Neural progenitor cell (in vitro differentiated cells): ENCODE results near the gene PPARA. TPM values are rescaled to one million over a fixed set of nuclear protein-coding genes. Genes with fewer than 3 reads are reported as not detected.
A peak's percentile ranks its signal among the peaks of the same experiment; 100 is the strongest.

Source experiments
- DNase-seq: peaks from one replicate; pipeline ENCODE4 v3.0.0-alpha.2; 2016; ENCODE audit warnings: low spot score
- H2AFZ ChIP-seq: fragments of 200-600 bp; sonication (generic); replicated peaks from 2 replicates; pipeline ENCODE4 v1.6.1; 2016; ENCODE audit warnings: antibody characterized with exemption
- H3F3A ChIP-seq: fragments of 200-600 bp; sonication (generic); 2 replicates; pipeline ENCODE4 v1.6.1; 2016; ENCODE audit warnings: antibody characterized with exemption, low read depth
- H3K27ac ChIP-seq: fragments of 200-600 bp; sonication (generic); 2 replicates; pipeline ENCODE4 v1.5.1; 2016; ENCODE audit warnings: mild to moderate bottlenecking
- H3K27me3 ChIP-seq: fragments of 200-600 bp; sonication (generic); 2 replicates; pipeline ENCODE4 v1.6.1; 2016; ENCODE audit warnings: mild to moderate bottlenecking, moderate library complexity
- H3K36me3 ChIP-seq: fragments of 200-600 bp; sonication (generic); 2 replicates; pipeline ENCODE4 v1.5.1; 2016
- H3K4me1 ChIP-seq: fragments of 200-600 bp; sonication (generic); 2 replicates; pipeline ENCODE4 v1.6.1; 2016; ENCODE audit warnings: mixed run types
- H3K4me2 ChIP-seq: fragments of 200-600 bp; sonication (generic); 2 replicates; pipeline ENCODE4 v1.6.1; 2016
- H3K4me3 ChIP-seq: fragments of 200-600 bp; sonication (generic); 2 replicates; pipeline ENCODE4 v1.5.1; 2016
- H3K79me2 ChIP-seq: fragments of 200-600 bp; sonication (generic); 2 replicates; pipeline ENCODE4 v1.6.1; 2016; ENCODE audit warnings: low read depth
- H3K9ac ChIP-seq: fragments of 200-600 bp; sonication (generic); 2 replicates; pipeline ENCODE4 v1.6.1; 2016
- H3K9me3 ChIP-seq: fragments of 200-600 bp; sonication (generic); 2 replicates; pipeline ENCODE4 v1.5.1; 2016; ENCODE audit warnings: low read depth
- H4K20me1 ChIP-seq: fragments of 200-600 bp; sonication (generic); 2 replicates; pipeline ENCODE4 v1.6.1; 2016; ENCODE audit warnings: low read depth
- H3K27ac Mint-ChIP-seq: 3 replicates; pipeline ENCODE4 v1.8.0; 2021; ENCODE audit warnings: mixed read lengths
- H3K27me3 Mint-ChIP-seq: 2 replicates; pipeline ENCODE4 v1.8.0; 2022; ENCODE audit warnings: low read depth, mild to moderate bottlenecking, inconsistent platforms, moderate library complexity, mixed read lengths; ENCODE audit not compliant: insufficient read depth
- H3K36me3 Mint-ChIP-seq: 3 replicates; pipeline ENCODE4 v1.8.0; 2021; ENCODE audit warnings: mixed read lengths
- H3K4me1 Mint-ChIP-seq: 3 replicates; pipeline ENCODE4 v1.8.0; 2021; ENCODE audit warnings: mixed read lengths
- H3K4me3 Mint-ChIP-seq: 3 replicates; pipeline ENCODE4 v1.8.0; 2021; ENCODE audit warnings: mild to moderate bottlenecking, moderate library complexity, mixed read lengths
- H3K9me3 Mint-ChIP-seq: 3 replicates; pipeline ENCODE4 v1.8.0; 2020; ENCODE audit warnings: mixed read lengths
- CTCF ChIP-seq: fragments of 200-600 bp; sonication (generic); IDR thresholded peaks from 2 replicates; pipeline ENCODE4 v1.5.1; 2017; ENCODE audit warnings: antibody characterized with exemption, mild to moderate bottlenecking
- EZH2 ChIP-seq: fragments of 200-600 bp; sonication (generic); IDR thresholded peaks from 2 replicates; pipeline ENCODE4 v1.6.1; 2017; ENCODE audit warnings: antibody characterized with exemption, mild to moderate bottlenecking, moderate library complexity
- EZH2phosphoT487 ChIP-seq: fragments of 200-600 bp; sonication (generic); IDR thresholded peaks from 2 replicates; pipeline ENCODE4 v1.6.1; 2017; ENCODE audit warnings: antibody characterized with exemption
- total RNA-seq: library from RNA; depleted of rRNA; stranded (reverse); fragments of >200 nt; gene quantifications from 2 replicates; pipeline ENCODE4 v1.2.3, GENCODE V29; 2015; ENCODE audit warnings: low replicate concordance

PPARA gene
- total RNA-seq, 1 donor from 2014 or later: 5.2 TPM

DNA sequence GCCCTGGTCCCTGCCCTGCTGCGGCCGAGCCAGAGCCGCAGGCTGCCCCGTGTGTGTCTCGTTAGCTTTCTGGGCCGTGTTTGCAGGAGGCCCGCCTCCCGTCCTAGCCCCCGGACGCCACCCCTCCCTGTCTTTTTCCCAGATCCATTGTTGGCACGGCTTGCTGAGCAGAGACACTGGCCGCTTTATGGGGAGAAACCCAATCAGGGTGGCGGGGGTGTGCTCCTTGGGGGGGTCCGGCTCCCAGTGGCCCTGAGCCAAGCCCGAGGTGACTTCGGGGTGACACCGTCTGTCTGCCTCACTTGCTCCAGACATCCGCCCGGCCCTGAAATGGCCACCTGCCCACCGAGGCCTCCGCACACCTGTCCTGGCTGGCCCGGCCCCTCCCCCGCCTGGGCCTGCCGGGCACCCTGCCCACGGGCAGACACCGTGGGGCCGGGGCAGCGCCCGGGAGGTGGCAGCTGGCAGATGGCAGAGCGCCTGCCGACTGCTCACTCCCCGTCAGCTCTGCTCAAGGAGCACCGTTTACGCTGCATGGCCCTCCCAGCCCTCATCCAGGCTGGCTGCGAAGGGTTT is 43.1 kb upstream of the PPARA start:
- Histone ChIP-seq H3K4me1 (peaks cover 10% of the 10 kb centered on the region), H3K9me3 (no peaks in the 10 kb centered on the region), H3K36me3 (no peaks in the 10 kb centered on the region), H3K4me2 (no peak overlapping the region), H3K4me3 (no peak overlapping the region), H3K27ac (no peak overlapping the region), H3K9ac (no peak overlapping the region), H3K27me3 (no peaks in the 10 kb centered on the region), H3K79me2 (no peaks in the 10 kb centered on the region), H4K20me1 (no peaks in the 10 kb centered on the region), H2AFZ (no peak overlapping the region), H3F3A (no peaks in the 10 kb centered on the region)
- H3K9me3 Mint-ChIP-seq: no peaks in the 10 kb centered on the region
- no peak for DNase-seq
- TF ChIP-seq CTCF (no peak), EZH2phosphoT487 (no peak), EZH2 (no peak)
- H3K27ac Mint-ChIP-seq: no peak overlapping the region
- H3K4me1 Mint-ChIP-seq: peaks cover 21% of the 10 kb centered on the region
- H3K4me3 Mint-ChIP-seq: no peak overlapping the region
- H3K27me3 Mint-ChIP-seq: peaks cover 7% of the 10 kb centered on the region
- no peaks in the 10 kb centered on the region for H3K36me3 Mint-ChIP-seq

DNA sequence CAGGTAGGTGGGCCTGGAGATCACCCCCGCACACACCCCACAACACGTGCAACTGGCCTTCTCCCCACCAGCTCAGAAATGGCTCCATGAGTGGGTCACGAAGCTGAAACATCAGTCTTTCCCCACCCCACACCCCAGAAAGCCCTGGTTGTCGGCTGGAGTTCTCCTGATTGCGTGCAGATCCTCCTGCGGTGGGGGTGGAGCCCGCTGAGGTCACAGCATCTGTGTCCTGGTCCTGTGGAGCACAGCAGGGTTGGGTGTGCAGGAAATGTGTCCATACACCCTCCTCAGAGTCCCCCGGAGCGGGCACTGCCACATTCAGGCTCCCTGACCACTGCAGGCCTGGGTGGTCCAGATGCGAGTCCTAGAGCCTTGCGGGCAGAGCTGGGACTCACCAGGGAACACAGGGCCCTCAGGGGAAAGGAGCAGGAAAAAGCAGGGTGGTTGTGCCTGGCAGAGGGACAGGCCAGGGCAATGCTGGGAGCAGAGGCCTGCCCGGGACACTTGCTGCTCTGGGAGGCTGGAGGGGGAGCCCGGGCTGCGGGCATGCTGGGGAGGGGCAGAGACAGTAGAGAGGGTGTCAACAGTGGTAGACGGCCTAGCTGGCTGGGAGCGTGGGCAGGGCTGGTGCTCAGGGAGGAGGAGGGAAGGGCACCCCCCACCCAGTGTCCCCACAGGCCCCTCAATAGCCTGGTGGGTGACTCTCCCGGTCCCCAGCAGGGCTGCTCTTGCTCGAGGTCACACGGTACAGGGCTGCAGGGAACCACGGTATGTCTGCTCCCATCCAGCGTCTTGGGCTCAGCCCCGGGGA is 42.4 kb upstream of the PPARA start:
- no peak overlapping the region for H2AFZ ChIP-seq
- TF ChIP-seq EZH2phosphoT487 (no peak), CTCF (no peak), EZH2 (no peak)
- Mint-ChIP-seq H3K36me3 (no peaks in the 10 kb centered on the region), H3K4me3 (no peak overlapping the region), H3K27me3 (peaks cover 7% of the 10 kb centered on the region), H3K9me3 (no peaks in the 10 kb centered on the region), H3K4me1 (peaks cover 25% of the 10 kb centered on the region), H3K27ac (no peak overlapping the region)
- H3K4me1 ChIP-seq: peaks cover 13% of the 10 kb centered on the region
- no peak overlapping the region for H3K4me2 ChIP-seq
- DNase-seq: no peak
- H3K9me3 ChIP-seq: no peaks in the 10 kb centered on the region
- no peaks in the 10 kb centered on the region for H3K27me3 ChIP-seq
- H3K9ac ChIP-seq: no peak overlapping the region
- H3K27ac ChIP-seq: no peak overlapping the region
- H4K20me1 ChIP-seq: no peaks in the 10 kb centered on the region
- no peaks in the 10 kb centered on the region for H3F3A ChIP-seq
- no peaks in the 10 kb centered on the region for H3K79me2 ChIP-seq
- no peaks in the 10 kb centered on the region for H3K36me3 ChIP-seq
- no peak overlapping the region for H3K4me3 ChIP-seq

DNA sequence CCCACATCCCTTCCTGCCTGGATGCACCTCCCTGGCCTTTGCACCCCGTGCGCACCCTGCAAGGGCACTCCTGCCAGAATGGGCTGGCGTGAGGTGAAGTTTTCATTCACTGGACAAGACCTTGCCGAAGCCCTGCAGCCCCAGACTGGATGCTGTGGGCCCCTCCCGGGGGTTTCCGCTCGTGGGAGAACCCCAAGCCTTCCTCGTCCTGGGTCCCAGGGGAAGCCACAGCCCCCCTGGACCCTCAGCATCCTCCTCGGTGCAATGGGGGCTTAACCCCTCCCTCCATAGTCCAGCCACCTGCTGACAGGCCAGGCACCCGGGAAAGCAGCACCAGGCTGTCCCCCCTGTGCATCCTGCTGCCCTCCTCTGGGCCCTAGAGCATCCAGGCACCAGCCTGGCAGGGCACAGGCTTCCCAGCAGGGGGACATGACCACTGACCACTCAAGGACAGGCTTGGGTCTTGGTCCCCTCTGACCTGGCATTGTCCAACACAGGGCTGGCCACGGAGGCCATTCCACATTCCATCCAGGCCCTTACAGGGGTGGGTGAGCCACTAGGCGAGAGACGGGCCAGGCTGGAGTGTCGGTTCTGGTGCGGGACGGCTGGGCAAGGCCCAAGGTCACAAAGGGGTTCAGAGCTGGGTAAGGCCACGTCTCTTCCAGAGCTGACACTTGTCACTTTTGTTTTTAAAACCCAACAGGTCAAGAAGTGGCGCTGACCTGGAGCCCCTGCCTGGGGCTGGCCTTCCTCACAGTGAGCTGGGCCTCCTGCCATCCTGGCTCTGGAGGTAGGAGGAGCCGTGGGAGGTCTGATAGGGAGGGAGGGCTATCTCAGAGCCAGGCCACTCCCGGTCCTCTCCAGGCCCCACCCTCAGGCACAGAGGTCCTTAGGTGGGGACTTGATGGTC is 41.5 kb upstream of the PPARA start:
- Histone ChIP-seq H3F3A (no peaks in the 10 kb centered on the region), H2AFZ (no peak overlapping the region), H3K27me3 (no peaks in the 10 kb centered on the region), H3K79me2 (no peaks in the 10 kb centered on the region), H3K36me3 (no peaks in the 10 kb centered on the region), H4K20me1 (no peaks in the 10 kb centered on the region), H3K4me3 (no peak overlapping the region), H3K4me2 (no peak overlapping the region), H3K9ac (no peak overlapping the region), H3K9me3 (no peaks in the 10 kb centered on the region), H3K27ac (no peak overlapping the region), H3K4me1 (peaks cover 13% of the 10 kb centered on the region)
- H3K27me3 Mint-ChIP-seq: peaks cover 7% of the 10 kb centered on the region
- TF ChIP-seq EZH2 (no peak), CTCF (no peak), EZH2phosphoT487 (no peak)
- H3K9me3 Mint-ChIP-seq: no peaks in the 10 kb centered on the region
- H3K27ac Mint-ChIP-seq: peak overlapping the region; percentile 89
- H3K4me1 Mint-ChIP-seq: peaks cover 22% of the 10 kb centered on the region
- H3K36me3 Mint-ChIP-seq: no peaks in the 10 kb centered on the region
- no peak overlapping the region for H3K4me3 Mint-ChIP-seq
- peak; percentile 17 for DNase-seq
